GM23338 (cell line): ENCODE results near the gene RET.

Experiments
- CREB1 ChIP-seq: fragments of 250-450 bp; sonication (Bioruptor Pico); IDR thresholded peaks from 2 replicates; pipeline ENCODE4 v1.5.0; 2020; ENCODE audit warnings: low read depth, mild to moderate bottlenecking, moderate library complexity
- CTCF ChIP-seq, 2 experiments: fragments of 200-600 bp in 1 of 2; sonication (generic) in 1 of 2; conservative IDR thresholded peaks; 2 replicates each; pipeline versions ENCODE4 v1.5.1 to v1.6.1; 2016 to 2017; ENCODE audit warnings: antibody characterized with exemption in 2 of 2, low read depth in 2 of 2, mild to moderate bottlenecking in 2 of 2, moderate library complexity in 1 of 2
- ETS1 ChIP-seq: IDR thresholded peaks from 2 replicates; pipeline ENCODE4 v1.6.1; 2016; ENCODE audit warnings: antibody characterized with exemption
- EZH2 ChIP-seq: fragments of 200-600 bp; sonication (generic); IDR thresholded peaks from one replicate; pipeline ENCODE4 v1.8.0; 2017; ENCODE audit warnings: antibody characterized with exemption, mild to moderate bottlenecking, low read depth; ENCODE audit not compliant: unreplicated experiment
- EZH2phosphoT487 ChIP-seq: fragments of 200-600 bp; sonication (generic); IDR thresholded peaks from one replicate; pipeline ENCODE4 v1.8.1; 2018; ENCODE audit warnings: antibody characterized with exemption; ENCODE audit not compliant: unreplicated experiment
- JUNB ChIP-seq: IDR thresholded peaks from one replicate; pipeline ENCODE4 v1.6.1; 2016; ENCODE audit warnings: antibody characterized with exemption; ENCODE audit not compliant: unreplicated experiment
- POLR2AphosphoS5 ChIP-seq: IDR thresholded peaks from 2 replicates; pipeline ENCODE4 v1.6.1; 2016; ENCODE audit warnings: antibody characterized with exemption, low read depth
- REST ChIP-seq: IDR thresholded peaks from one replicate; pipeline ENCODE4 v1.6.1; 2018; ENCODE audit warnings: antibody characterized with exemption; ENCODE audit not compliant: unreplicated experiment
- ZNF114 ChIP-seq: fragments of 250-450 bp; sonication (Bioruptor Pico); IDR thresholded peaks from 2 replicates; pipeline ENCODE4 v1.5.0; 2020; ENCODE audit warnings: mild to moderate bottlenecking, moderate library complexity
- ZNF331 ChIP-seq: fragments of 250-450 bp; sonication (Bioruptor Pico); IDR thresholded peaks from 2 replicates; pipeline ENCODE4 v1.5.0; 2020; ENCODE audit warnings: low read depth, mild to moderate bottlenecking, moderate library complexity
- TF ChIP-seq, protein P1 (sequence below): fragments of 250-450 bp; sonication (Bioruptor Pico); IDR thresholded peaks from 2 replicates; pipeline ENCODE4 v1.5.0; 2020; ENCODE audit warnings: mild to moderate bottlenecking, moderate library complexity

- TF ChIP-seq CTCF (conservative IDR thresholded peaks at IDR 0.05; ENCODE audit: low read depth in 2 of 2) (no peak), EZH2 (no peak), REST (no peak), ETS1 (no peak), POLR2AphosphoS5 (no peak), ZNF114 (no peak), EZH2phosphoT487 (no peak), JUNB (no peak), ZNF331 (CRISPR knock-in tag) (no peak), CREB1 (CRISPR knock-in tag) (no peak)
- TF ChIP-seq, protein P1, sequence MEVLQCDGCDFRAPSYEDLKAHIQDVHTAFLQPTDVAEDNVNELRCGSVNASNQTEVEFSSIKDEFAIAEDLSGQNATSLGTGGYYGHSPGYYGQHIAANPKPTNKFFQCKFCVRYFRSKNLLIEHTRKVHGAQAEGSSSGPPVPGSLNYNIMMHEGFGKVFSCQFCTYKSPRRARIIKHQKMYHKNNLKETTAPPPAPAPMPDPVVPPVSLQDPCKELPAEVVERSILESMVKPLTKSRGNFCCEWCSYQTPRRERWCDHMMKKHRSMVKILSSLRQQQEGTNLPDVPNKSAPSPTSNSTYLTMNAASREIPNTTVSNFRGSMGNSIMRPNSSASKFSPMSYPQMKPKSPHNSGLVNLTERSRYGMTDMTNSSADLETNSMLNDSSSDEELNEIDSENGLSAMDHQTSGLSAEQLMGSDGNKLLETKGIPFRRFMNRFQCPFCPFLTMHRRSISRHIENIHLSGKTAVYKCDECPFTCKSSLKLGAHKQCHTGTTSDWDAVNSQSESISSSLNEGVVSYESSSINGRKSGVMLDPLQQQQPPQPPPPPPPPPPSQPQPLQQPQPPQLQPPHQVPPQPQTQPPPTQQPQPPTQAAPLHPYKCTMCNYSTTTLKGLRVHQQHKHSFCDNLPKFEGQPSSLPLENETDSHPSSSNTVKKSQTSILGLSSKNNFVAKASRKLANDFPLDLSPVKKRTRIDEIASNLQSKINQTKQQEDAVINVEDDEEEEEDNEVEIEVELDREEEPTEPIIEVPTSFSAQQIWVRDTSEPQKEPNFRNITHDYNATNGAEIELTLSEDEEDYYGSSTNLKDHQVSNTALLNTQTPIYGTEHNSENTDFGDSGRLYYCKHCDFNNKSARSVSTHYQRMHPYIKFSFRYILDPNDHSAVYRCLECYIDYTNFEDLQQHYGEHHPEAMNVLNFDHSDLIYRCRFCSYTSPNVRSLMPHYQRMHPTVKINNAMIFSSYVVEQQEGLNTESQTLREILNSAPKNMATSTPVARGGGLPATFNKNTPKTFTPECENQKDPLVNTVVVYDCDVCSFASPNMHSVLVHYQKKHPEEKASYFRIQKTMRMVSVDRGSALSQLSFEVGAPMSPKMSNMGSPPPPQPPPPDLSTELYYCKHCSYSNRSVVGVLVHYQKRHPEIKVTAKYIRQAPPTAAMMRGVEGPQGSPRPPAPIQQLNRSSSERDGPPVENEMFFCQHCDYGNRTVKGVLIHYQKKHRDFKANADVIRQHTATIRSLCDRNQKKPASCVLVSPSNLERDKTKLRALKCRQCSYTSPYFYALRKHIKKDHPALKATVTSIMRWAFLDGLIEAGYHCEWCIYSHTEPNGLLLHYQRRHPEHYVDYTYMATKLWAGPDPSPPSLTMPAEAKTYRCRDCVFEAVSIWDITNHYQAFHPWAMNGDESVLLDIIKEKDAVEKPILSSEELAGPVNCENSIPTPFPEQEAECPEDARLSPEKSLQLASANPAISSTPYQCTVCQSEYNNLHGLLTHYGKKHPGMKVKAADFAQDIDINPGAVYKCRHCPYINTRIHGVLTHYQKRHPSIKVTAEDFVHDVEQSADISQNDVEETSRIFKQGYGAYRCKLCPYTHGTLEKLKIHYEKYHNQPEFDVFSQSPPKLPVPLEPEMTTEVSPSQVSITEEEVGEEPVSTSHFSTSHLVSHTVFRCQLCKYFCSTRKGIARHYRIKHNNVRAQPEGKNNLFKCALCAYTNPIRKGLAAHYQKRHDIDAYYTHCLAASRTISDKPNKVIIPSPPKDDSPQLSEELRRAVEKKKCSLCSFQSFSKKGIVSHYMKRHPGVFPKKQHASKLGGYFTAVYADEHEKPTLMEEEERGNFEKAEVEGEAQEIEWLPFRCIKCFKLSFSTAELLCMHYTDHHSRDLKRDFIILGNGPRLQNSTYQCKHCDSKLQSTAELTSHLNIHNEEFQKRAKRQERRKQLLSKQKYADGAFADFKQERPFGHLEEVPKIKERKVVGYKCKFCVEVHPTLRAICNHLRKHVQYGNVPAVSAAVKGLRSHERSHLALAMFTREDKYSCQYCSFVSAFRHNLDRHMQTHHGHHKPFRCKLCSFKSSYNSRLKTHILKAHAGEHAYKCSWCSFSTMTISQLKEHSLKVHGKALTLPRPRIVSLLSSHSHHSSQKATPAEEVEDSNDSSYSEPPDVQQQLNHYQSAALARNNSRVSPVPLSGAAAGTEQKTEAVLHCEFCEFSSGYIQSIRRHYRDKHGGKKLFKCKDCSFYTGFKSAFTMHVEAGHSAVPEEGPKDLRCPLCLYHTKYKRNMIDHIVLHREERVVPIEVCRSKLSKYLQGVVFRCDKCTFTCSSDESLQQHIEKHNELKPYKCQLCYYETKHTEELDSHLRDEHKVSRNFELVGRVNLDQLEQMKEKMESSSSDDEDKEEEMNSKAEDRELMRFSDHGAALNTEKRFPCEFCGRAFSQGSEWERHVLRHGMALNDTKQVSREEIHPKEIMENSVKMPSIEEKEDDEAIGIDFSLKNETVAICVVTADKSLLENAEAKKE (CRISPR knock-in tag): no peak
These were observed 45.2 kb downstream of the RET start for GRCh38 chr10:43122096-43122495.
